Stimulated activated CD8-positive, alpha-beta memory T cell treated with anti-CD3 and anti-CD28 coated beads, Interleukin-2, amount 100 ng/mL, for 1 hour (primary cell): ENCODE results near the gene UBR2.
"Not testable (repeated sequence)": the region's sequence is repeated elsewhere in the genome, so short reads cannot be mapped to it uniquely, and the experiment has no call there.

Experiments
- DNase-seq, 2 donors: peaks; one replicate each; pipeline ENCODE4 v3.0.0-alpha.2; 2020; ENCODE audit warnings: low read depth in 2 of 2

The UBR2 gene

DNA sequence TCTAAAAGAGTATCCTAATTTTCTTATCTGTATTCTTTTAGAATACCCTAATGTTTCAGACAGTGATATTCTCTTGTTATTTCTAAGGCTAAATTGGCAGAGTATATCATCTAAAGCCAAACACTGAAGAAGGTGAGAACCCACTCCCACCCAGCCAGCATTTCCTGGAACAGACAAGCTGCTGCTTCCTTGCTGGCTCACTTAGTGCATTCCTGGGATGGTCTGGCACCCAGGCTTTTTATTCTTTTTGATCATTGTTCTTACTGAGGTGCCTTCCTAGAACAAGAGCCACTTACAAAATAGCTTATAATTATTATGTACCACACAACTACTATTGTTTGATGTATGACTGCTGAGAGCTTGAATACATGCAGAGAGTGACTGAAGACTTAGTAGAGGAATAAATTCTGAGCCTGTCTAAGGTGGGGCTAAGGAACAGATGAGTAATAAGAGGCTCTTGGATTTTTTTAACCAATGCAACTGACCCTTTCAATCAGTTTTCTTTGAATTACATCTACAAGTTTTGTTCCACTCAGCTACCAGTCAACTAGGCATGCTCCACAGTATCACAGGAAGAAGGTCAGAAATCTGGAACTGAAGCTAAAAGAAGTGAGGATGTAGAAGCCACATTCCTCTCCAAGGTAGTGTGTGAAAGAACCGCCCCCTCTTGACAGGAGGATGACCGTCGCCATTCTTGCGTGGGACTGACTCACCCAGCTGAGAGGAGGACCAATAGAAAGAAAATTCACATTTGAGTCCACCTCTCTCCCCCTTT is 128.5 kb downstream of the UBR2 start:
- DNase-seq, result no peak

DNA sequence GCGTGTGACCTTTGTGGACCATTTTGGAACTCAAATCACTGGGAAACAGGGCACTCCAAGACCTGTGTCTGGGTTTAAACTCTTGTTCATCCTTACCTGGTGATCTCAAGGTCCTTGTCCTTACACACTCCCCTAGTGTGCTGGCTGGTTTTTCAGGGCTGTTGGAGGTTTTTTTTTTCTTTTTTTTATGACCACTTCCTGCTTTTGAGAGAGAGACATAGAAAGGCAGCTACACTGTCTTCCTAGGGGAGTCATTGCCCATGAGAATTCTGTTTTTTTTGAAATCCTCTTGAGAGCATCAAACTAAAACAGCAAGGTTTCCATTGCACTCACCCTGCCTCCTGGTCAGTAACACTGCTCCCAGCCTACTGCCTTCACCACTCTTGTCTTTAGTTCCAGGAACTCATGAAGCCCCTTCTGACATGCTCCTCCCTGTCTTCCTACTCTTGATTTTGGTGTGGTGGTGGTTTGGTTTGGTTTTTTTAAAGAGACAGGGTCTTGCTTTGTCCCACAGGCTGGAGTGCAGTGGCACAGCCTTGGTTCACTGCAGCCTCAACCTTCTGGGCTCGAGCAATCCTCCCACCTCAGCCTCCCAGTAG is 130.0 kb downstream of the UBR2 start:
- DNase-seq, result no peak

- no peak for DNase-seq
These were observed 130.8 kb downstream of the UBR2 start for GRCh38 chr6:42694586-42694985.

GRCh38 chr6:42696526-42697267 is 132.9 kb downstream of the UBR2 start:
- DNase-seq, result no peak

DNA sequence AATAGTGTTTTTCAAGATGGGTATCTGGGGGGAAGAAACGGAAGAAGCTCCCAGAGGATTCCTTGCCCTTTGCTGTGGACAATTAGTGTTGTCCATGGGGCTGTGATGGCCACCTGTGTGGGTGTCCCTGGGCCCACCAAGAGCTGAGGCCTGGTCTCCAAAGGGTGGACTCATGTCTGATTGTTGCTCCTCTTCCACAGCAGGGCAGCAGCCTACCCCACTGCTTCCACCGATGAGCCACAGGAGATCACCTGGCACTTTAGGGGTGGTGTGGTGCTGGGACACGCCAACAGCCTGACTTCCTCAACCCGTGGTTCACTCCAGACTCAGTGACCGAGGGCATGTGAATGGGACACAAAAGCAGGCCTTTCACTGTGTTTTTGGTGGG is 133.4 kb downstream of the UBR2 start:
- no peak for DNase-seq

GRCh38 chr6:42698217-42698616 is 134.4 kb downstream of the UBR2 start:
- DNase-seq, result no peak

GRCh38 chr6:42702200-42702599 is 138.4 kb downstream of the UBR2 start:
- no peak for DNase-seq

DNA sequence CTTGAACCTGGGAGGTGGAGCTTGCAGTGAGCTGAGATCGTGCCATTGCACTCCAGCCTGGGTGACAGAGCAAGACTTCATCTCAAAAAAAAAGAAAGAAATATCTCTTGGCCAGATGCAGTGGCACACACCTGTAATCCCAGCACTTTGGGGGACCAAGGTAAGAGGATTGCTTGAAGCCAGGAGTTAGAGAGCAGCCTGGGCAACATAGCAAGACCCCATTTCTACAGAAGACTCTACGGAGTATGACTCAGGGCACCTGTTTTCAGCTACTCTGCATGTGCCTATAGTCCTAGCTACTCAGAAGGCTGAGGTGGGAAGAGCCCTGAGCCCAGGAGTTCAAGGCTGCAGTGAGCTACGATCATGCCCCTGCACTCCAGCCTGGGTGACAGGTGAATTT is 139.0 kb downstream of the UBR2 start:
- not testable (repeated sequence) for DNase-seq

DNA sequence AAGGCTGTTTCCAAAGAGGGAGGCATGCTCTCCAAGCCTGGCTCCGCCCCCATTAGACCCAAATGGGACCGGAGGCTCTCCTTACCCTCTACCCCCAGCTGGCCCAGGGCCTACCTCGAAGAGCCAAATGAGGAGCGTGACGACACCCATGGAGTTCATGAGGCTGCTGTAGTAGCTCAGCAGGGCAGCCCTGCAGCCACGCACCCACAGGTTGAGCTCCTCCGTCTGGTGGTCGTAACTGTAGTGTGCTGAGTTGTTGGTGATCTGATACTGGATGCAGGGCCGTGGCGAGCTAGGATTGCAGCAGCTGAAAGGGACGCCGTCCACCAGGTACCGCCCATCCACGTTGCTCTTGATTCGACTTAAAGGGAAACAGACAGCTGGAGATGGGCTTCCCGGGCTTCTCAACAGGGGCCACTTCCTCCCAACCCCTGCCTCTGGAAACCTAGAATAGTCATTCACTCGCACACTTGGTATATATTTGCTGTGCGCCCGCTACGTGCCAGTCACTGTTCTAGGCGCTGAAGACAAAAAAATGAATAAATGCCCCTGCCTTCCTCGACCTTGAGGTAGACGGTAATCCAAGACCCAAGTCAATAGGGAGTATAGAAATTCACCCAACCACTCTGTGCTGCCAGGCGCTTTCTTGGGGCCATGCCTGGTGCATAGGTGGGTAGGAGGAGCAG is 140.6 kb downstream of the UBR2 start:
- no peak for DNase-seq

DNA sequence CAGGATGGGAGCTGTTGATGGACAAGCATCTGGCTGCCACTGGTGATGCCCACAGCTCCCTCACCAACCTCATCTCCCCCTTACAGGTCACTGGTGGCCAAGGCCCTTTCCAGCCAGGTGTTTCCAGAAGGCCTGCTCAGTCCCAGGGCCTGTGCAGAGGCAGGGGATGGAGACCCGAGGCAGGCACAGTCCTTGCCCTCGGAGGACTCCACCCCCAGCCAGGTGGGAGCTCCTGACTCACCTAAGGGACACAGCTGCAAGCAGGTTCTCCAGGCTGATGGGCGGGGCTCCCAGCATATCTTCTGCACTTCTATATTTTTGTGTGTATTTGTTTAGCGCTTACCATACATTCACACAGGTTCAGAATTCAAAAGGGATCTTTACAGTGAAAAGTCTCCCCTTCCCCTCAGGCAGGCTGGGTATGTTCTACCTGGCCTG is 141.1 kb downstream of the UBR2 start:
- DNase-seq, result no peak

GRCh38 chr6:42707595-42707994 is 143.8 kb downstream of the UBR2 start:
- no peak for DNase-seq

- no peak for DNase-seq
These were observed 144.3 kb downstream of the UBR2 start for GRCh38 chr6:42708096-42708495.

GRCh38 chr6:42709871-42710270 is 146.0 kb downstream of the UBR2 start:
- no peak for DNase-seq

GRCh38 chr6:42710316-42710715 is 146.5 kb downstream of the UBR2 start:
- no peak for DNase-seq

DNA sequence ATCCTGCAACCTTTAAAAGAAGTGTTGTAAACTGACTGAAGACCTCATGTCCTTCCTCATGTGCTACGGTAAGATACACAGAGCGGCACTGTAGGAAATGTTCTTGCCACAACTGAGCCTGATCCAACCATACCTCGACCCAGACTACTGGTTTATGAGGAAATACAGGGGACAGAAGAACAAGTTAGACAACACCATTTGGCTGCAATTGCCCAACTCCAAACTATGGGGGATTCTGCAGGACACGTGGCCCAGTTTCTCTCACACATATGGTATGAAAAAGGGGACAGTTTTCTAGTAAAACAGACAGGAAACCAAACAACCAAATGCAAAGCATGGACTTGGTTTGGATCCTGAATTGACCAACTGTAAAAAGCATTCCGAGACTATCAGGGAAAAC is 148.1 kb downstream of the UBR2 start:
- DNase-seq, result no peak

DNA sequence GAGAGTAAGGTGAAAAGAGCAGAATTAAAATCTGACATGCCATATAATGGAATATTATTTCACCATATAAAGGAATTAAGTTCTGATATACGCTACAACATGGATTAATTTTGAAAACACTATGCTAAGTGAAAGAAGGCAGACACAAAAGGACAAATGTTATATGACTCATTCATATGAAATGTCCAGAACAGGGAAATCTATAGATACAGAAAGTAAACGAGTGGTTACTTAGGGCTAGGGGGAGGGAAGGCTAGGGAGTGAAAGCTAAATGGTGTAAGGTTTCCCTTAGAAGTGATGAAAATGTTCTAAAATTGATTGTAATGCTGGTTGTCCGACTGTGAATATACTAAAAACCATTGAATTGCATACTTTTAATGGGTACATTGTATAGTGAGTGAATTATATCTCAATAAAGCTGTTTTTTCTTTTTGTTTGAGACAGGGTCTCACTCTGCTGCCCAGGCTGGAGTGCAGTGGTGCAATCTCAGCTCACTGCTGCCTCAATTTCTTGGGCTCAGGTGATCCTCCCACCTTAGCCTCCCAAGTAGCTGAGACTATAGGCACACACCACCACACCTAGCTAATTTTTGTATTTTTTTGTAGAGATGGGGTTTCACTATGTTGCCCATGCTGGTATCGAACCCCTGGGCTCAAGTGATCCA is 150.4 kb downstream of the UBR2 start:
- no peak for DNase-seq

DNA sequence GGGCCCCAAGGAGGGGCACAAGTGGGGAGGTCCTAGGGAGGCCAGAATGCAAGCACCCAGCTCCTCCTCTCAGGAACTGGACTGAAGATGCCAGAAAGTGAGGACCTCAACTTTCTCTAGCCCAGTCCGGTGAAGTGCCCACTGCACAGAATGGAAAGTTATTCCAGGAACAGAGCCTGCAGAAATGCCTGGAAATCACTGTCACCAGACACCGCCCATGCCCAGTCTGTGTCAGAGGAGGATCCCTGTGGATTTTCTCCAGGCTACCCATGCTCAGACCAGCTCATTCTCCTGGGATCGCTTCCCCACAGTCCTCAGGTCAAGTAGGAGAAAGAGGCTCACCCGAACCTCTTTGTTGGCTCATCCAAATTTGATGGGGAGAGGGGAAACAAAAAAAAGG is 152.0 kb downstream of the UBR2 start:
- no peak for DNase-seq

- DNase-seq, result no peak
These were observed 156.9 kb downstream of the UBR2 start for GRCh38 chr6:42720739-42721138.

GRCh38 chr6:42722497-42722896 is 158.7 kb downstream of the UBR2 start, which contains the start of gene PRPH2:
TSS of gene PRPH2 (minus strand) at chr6:42722597. CDS start at chr6:42722334, 263 bp downstream.
- no peak for DNase-seq

DNA sequence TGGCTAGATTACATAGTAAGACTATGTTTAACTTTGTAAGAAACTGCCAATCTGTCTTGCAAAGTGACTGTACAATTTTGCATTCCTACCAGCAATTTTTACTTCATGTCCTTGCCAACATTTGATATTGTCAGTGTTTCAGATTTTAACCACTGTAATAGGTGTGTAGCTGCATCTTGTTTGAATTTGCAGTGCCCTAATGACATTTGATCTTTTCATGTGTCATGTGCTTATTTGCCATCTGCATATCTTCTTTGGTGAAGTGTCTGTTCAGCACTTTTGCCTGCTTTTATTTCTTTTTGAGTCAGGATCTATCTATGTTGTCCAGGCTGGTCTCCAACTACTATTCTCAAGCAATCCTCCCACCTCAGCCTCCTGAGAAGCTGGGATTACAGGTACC is 161.0 kb downstream of the UBR2 start:
- DNase-seq, result no peak

- no peak for DNase-seq
These were observed 162.2 kb downstream of the UBR2 start for GRCh38 chr6:42726026-42726425.
